Fibroblast of villous mesenchyme (primary cell): ENCODE results near the gene LMOD2. TPM values are rescaled to one million over a fixed set of nuclear protein-coding genes. Genes with fewer than 3 reads are reported as not detected.

Experiments used
- DNase-seq: peaks from one replicate; pipeline ENCODE4 v3.0.0-alpha.2; 2010; ENCODE audit warnings: low read depth
- H3K4me3 ChIP-seq: 2 replicates; pipeline ENCODE4 v1.5.1; 2011; ENCODE audit warnings: low read depth, mild to moderate bottlenecking, low read length
- CTCF ChIP-seq: IDR thresholded peaks from 2 replicates; pipeline ENCODE4 v1.5.1; 2012; ENCODE audit warnings: low read depth, mild to moderate bottlenecking, low read length; ENCODE audit not compliant: insufficient read depth
- total RNA-seq: library from RNA; depleted of rRNA; stranded (reverse); fragments of >200 nt; gene quantifications from 2 replicates; pipeline ENCODE4 v1.2.3, GENCODE V29; 2012

The LMOD2 gene
- total RNA-seq, 1 donor = not detected

- TF ChIP-seq CTCF = no peak
- H3K4me3 ChIP-seq = no peak overlapping the region
- DNase-seq = peak; percentile 21
Observed at GRCh38 chr7:123647106-123647730, 8.4 kb upstream of the LMOD2 start.

DNA sequence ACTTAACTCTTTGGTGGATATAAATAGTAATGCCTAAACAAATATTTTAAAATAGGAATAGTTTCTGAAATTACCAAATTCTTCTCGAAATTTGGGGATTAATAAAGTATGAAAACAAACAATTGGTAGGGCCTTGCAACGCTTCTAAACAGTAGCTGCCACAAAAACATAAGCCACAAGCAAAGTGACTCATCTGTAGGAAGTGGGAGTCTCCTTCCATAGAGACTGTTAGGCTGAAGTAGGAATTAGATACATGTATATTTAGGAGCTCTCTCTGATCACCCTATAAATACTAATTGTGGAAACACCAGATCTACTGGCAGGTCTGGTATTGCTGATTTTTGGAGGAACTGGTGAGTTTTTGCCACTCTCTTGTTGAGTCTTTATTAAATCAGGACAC lies 5.7 kb upstream of the LMOD2 start:
- no peak for TF ChIP-seq CTCF
- H3K4me3 ChIP-seq = no peak overlapping the region
- DNase-seq = peak; percentile 51

DNA sequence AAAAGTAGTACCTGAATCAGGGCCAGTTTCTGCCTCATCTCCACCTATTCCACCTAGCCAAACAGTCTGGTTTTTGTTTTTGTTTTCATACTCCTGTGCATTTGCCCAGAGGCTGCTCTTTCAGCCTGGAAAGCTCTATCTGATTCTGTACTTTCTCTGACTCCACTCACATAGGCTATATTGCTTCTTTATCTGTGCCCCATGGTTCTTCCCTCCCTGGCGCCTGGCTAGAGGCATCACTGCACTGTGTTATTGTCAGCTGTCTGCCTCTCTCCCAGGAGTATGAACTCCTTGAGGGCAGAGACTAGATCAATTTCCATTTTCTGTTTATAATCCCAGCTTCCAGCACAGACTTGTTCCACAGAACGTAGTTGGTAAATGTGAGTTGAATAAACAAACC lies 5.1 kb upstream of the LMOD2 start:
- DNase-seq = no peak
- no peak for TF ChIP-seq CTCF
- no peak overlapping the region for H3K4me3 ChIP-seq

GRCh38 chr7:123652406-123652805 lies 3.3 kb upstream of the LMOD2 start:
- DNase-seq = no peak
- no peak for TF ChIP-seq CTCF
- no peak overlapping the region for H3K4me3 ChIP-seq

DNA sequence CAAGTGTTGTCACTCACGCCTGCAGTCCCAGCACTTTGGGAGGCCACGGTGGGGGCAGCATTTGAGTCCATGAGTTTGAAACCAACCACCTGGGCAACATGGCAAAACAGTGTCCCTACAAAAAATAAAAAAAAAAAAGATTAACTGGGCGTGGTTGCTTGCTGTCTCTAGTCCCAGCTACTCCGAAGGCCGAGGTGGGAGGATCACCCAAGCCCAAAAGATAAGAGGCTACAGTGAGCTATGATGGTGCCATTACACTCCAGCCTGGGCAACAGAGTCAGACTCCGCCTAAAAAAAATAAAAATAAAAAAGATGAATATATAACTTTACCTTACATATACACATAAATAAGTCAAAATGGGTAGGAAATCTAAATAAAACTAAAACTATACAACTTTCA lies 2.5 kb upstream of the LMOD2 start:
- no peak for DNase-seq
- no peak overlapping the region for H3K4me3 ChIP-seq
- no peak for TF ChIP-seq CTCF

DNA sequence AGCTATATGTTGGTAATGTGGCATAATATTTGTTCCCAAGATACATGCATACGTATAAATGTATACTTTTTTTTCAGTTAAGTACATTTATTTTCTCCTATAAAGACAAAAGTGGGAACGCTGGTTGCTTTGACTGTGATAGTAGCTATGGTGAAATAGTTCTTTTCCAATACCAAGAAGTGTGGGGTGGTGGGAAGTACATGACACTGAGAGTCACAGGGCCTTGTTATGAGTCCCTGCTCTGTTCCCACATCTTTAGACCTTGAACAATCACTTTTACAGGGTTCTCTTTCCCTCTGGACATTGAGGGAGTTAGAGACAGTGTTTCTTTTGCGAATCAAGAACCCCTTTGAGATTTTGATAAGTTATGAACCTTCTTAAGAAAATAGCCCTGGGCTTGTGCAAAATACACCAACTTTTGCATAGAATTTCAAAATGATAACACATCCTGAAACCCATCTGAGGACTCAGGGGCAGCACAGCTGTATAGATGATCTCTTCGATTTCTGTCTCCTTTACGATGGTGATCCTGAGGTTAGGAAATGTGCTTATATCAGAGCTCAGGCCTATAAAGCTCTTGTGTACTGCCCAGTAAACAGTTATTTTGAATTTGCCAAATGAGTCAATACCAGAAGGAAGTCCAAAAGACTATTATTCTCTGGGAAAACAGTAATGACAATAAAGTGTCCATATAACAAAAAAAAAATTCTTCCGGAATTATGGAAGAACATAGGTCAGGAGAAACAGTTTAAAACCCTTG lies 1.1 kb downstream of the LMOD2 start:
- H3K4me3 ChIP-seq = no peak overlapping the region
- no peak for TF ChIP-seq CTCF

More for the DNA sequence above, 1.1 kb downstream of the LMOD2 start:
- no peak for DNase-seq
